Measurements from ENCODE around the gene RBSN. TPM values are rescaled to one million over a fixed set of nuclear protein-coding genes. Genes with fewer than 3 reads are reported as not detected.
A peak's percentile ranks its signal among the peaks of the same experiment; 100 is the strongest.

RBSN gene
- total and polyA plus RNA-seq, 7 experiments from 2014 or later = 20.5 to 54.4 (median 39.0) TPM

- ChIA-PET POLR2A (interaction anchor here (1.8 kb wide), 1 partner anchor 13 kb away, joined by 5 read pairs; the partner anchor contains the start of gene MRPS25), CTCF (no interaction called here)
- H3K27ac Mint-ChIP-seq = peak overlapping the region in 6 of 9 donors; percentile 44 to 80 (median 60)
- no peak overlapping the region for H3K27ac ChIP-seq (ENCODE audit: low read depth, low read length)
- no peaks in the 10 kb centered on the region for H3K27me3 ChIP-seq (ENCODE audit: control insufficient read depth in 2 of 2, insufficient read depth in 2 of 2, low read length in 2 of 2)
- peaks cover 7 to 66% (median 8%) of the 10 kb centered on the region in 3 experiments for H3K36me3 ChIP-seq (ENCODE audit: control insufficient read depth in 2 of 3, insufficient read depth in 3 of 3, low read length in 3 of 3)
- H3K4me1 Mint-ChIP-seq = peaks cover 18 to 45% (median 32%) of the 10 kb centered on the region in 7 donors
- H3K36me3 Mint-ChIP-seq = peaks cover 9 to 37% (median 18%) of the 10 kb centered on the region in 5 donors
- DNase-seq (no peak), ATAC-seq (no peak)
- no peak overlapping the region for H3K4me3 Mint-ChIP-seq
- H3K9me3 ChIP-seq (ENCODE audit: control insufficient read depth in 2 of 3, low read length in 3 of 3) = no peaks in the 10 kb centered on the region
- no peaks in the 10 kb centered on the region for H3K27me3 Mint-ChIP-seq
- H3K9me3 Mint-ChIP-seq = peaks cover 0 to 7% (median 0%) of the 10 kb centered on the region in 11 donors
- peaks cover 0 to 12% of the 10 kb centered on the region in 2 donors for H3K4me1 ChIP-seq (ENCODE audit: control insufficient read depth in 2 of 2, insufficient read depth in 2 of 2, low read length in 2 of 2)
- intact Hi-C loops (cut with micrococcal nuclease) = loop anchor here in 1 of 2 donors (5.0 kb wide), 1 partner anchor 125 kb away; no protein-coding TSS in a partner anchor
- no peak overlapping the region for H3K4me3 ChIP-seq (ENCODE audit: low read length)
Observed at GRCh38 chr3:15052335-15053242, 46.4 kb downstream of the RBSN start.

GRCh38 chr3:15051531-15051930 is 47.4 kb downstream of the RBSN start:
- Histone ChIP-seq H3K4me1 (ENCODE audit: control insufficient read depth in 2 of 2, insufficient read depth in 2 of 2, low read length in 2 of 2) (peaks cover 0 to 12% of the 10 kb centered on the region in 2 donors), H3K27ac (ENCODE audit: low read depth, low read length) (no peak overlapping the region), H3K36me3 (ENCODE audit: control insufficient read depth in 2 of 3, insufficient read depth in 3 of 3, low read length in 3 of 3) (peaks cover 7 to 67% (median 11%) of the 10 kb centered on the region in 3 experiments), H3K9me3 (ENCODE audit: control insufficient read depth in 2 of 3, low read length in 3 of 3) (no peaks in the 10 kb centered on the region), H3K4me3 (ENCODE audit: low read length) (no peak overlapping the region), H3K27me3 (ENCODE audit: control insufficient read depth in 2 of 2, insufficient read depth in 2 of 2, low read length in 2 of 2) (no peaks in the 10 kb centered on the region)
- intact Hi-C loops (cut with micrococcal nuclease) = loop anchor here (1.0 to 5.0 kb wide), 4 partner anchors 13 to 124 kb away; partner anchors contain the start of genes MRPS25 (in 2 of the 2) and RBSN (in 1 of the 2)
- DNase-seq (peak in 6 of 9 donors; percentile 13 to 40 (median 27)), ATAC-seq (peak; percentile 81)
- H3K27me3 Mint-ChIP-seq = no peaks in the 10 kb centered on the region
- peak overlapping the region in 6 of 9 donors; percentile 32 to 87 (median 68) for H3K27ac Mint-ChIP-seq
- H3K9me3 Mint-ChIP-seq = peaks cover 0 to 7% (median 0%) of the 10 kb centered on the region in 11 donors
- peaks cover 4 to 38% (median 13%) of the 10 kb centered on the region in 5 donors for H3K36me3 Mint-ChIP-seq
- CTCF ChIA-PET = interaction anchor here (0.6 to 1.7 kb wide), 4 partner anchors 13 to 57 kb away, joined by 3 to 14 read pairs (median 4); partner anchors contain the start of gene MRPS25
- H3K4me3 Mint-ChIP-seq = no peak overlapping the region
- H3K4me1 Mint-ChIP-seq = peaks cover 15 to 40% (median 25%) of the 10 kb centered on the region in 7 donors
- POLR2A ChIA-PET = interaction anchor here (1.8 kb wide), 1 partner anchor 14 kb away, joined by 5 read pairs; the partner anchor contains the start of gene MRPS25

GRCh38 chr3:15050405-15051092 is 48.4 kb downstream of the RBSN start:
- peak overlapping the region; percentile 13 for H3K27ac ChIP-seq (ENCODE audit: low read depth, low read length)
- H3K27me3 Mint-ChIP-seq = no peaks in the 10 kb centered on the region
- ChIA-PET CTCF (interaction anchor here (0.5 to 1.7 kb wide), 4 partner anchors 14 to 1581 kb away, joined by 3 to 14 read pairs (median 4); partner anchors contain the start of gene MRPS25), POLR2A (no interaction called here)
- peak; percentile 24 for ATAC-seq
- no peak overlapping the region for H3K4me3 ChIP-seq (ENCODE audit: low read length)
- no peaks in the 10 kb centered on the region for H3K27me3 ChIP-seq (ENCODE audit: control insufficient read depth in 2 of 2, insufficient read depth in 2 of 2, low read length in 2 of 2)
- peaks cover 16 to 39% (median 25%) of the 10 kb centered on the region in 7 donors for H3K4me1 Mint-ChIP-seq
- H3K9me3 Mint-ChIP-seq = peaks cover 0 to 7% (median 0%) of the 10 kb centered on the region in 11 donors
- no peak for DNase-seq
- H3K9me3 ChIP-seq (ENCODE audit: control insufficient read depth in 2 of 3, low read length in 3 of 3) = no peaks in the 10 kb centered on the region
- H3K27ac Mint-ChIP-seq = peak overlapping the region in 6 of 9 donors; percentile 31 to 69 (median 52)
- peaks cover 0 to 10% of the 10 kb centered on the region in 2 donors for H3K4me1 ChIP-seq (ENCODE audit: control insufficient read depth in 2 of 2, insufficient read depth in 2 of 2, low read length in 2 of 2)
- no peak overlapping the region for H3K4me3 Mint-ChIP-seq
- H3K36me3 Mint-ChIP-seq = peaks cover 4 to 39% (median 12%) of the 10 kb centered on the region in 5 donors
- intact Hi-C loops (cut with micrococcal nuclease) = loop anchor here (1.0 to 5.0 kb wide), 4 partner anchors 14 to 123 kb away; partner anchors contain the start of genes MRPS25 (in 2 of the 2) and RBSN (in 1 of the 2)
- peaks cover 10 to 72% (median 11%) of the 10 kb centered on the region in 3 experiments for H3K36me3 ChIP-seq (ENCODE audit: control insufficient read depth in 2 of 3, insufficient read depth in 3 of 3, low read length in 3 of 3)

GRCh38 chr3:15049584-15049983 is 49.4 kb downstream of the RBSN start:
- intact Hi-C loops (cut with micrococcal nuclease) = loop anchor here in 1 of 2 donors (5.0 kb wide), 1 partner anchor 122 kb away; no protein-coding TSS in a partner anchor

GRCh38 chr3:15045667-15046066 is 53.3 kb downstream of the RBSN start:
- Mint-ChIP-seq H3K4me1 (peaks cover 12 to 34% (median 25%) of the 10 kb centered on the region in 7 donors), H3K36me3 (peaks cover 4 to 52% (median 18%) of the 10 kb centered on the region in 5 donors), H3K27ac (peak overlapping the region in 8 of 9 donors; percentile 1 to 78 (median 38)), H3K27me3 (no peaks in the 10 kb centered on the region), H3K4me3 (no peak overlapping the region), H3K9me3 (peaks cover 0 to 2% (median 0%) of the 10 kb centered on the region in 11 donors)
- no peaks in the 10 kb centered on the region for H3K9me3 ChIP-seq (ENCODE audit: control insufficient read depth in 2 of 3, low read length in 3 of 3)
- ChIA-PET CTCF (no interaction called here), POLR2A (no interaction called here)
- H3K4me3 ChIP-seq (ENCODE audit: low read length) = no peak overlapping the region
- no peak for DNase-seq
- H3K27ac ChIP-seq (ENCODE audit: low read depth, low read length) = no peak overlapping the region
- H3K27me3 ChIP-seq (ENCODE audit: control insufficient read depth in 2 of 2, insufficient read depth in 2 of 2, low read length in 2 of 2) = no peaks in the 10 kb centered on the region
- H3K4me1 ChIP-seq (ENCODE audit: control insufficient read depth in 2 of 2, insufficient read depth in 2 of 2, low read length in 2 of 2) = peaks cover 0 to 6% of the 10 kb centered on the region in 2 donors
- ATAC-seq = no peak
- intact Hi-C loops (cut with micrococcal nuclease) = loop anchor here in 1 of 2 donors (5.0 kb wide), 1 partner anchor 118 kb away; no protein-coding TSS in a partner anchor
- H3K36me3 ChIP-seq (ENCODE audit: control insufficient read depth in 2 of 3, insufficient read depth in 3 of 3, low read length in 3 of 3) = peaks cover 11 to 89% (median 25%) of the 10 kb centered on the region in 3 experiments

More at GRCh38 chr3:15049584-15049983, 49.4 kb downstream of the RBSN start:
- Histone ChIP-seq H3K36me3 (ENCODE audit: control insufficient read depth in 2 of 3, insufficient read depth in 3 of 3, low read length in 3 of 3) (peaks cover 11 to 78% (median 11%) of the 10 kb centered on the region in 3 experiments), H3K4me1 (ENCODE audit: control insufficient read depth in 2 of 2, insufficient read depth in 2 of 2, low read length in 2 of 2) (peaks cover under 1% of the 10 kb centered on the region in 2 donors), H3K9me3 (ENCODE audit: control insufficient read depth in 2 of 3, low read length in 3 of 3) (no peaks in the 10 kb centered on the region), H3K27ac (ENCODE audit: low read depth, low read length) (no peak overlapping the region), H3K27me3 (ENCODE audit: control insufficient read depth in 2 of 2, insufficient read depth in 2 of 2, low read length in 2 of 2) (no peaks in the 10 kb centered on the region), H3K4me3 (ENCODE audit: low read length) (no peak overlapping the region)
- H3K4me1 Mint-ChIP-seq = peaks cover 11 to 34% (median 20%) of the 10 kb centered on the region in 7 donors
- DNase-seq (no peak), ATAC-seq (no peak)
- CTCF ChIA-PET = no interaction called here
- no peak overlapping the region for H3K4me3 Mint-ChIP-seq
- H3K27ac Mint-ChIP-seq = peak overlapping the region in 4 of 9 donors; percentile 38 to 76 (median 57)
- peaks cover 0 to 33% (median 7%) of the 10 kb centered on the region in 5 donors for H3K36me3 Mint-ChIP-seq
- peaks cover 0 to 4% (median 0%) of the 10 kb centered on the region in 11 donors for H3K9me3 Mint-ChIP-seq
- POLR2A ChIA-PET = interaction anchor here (2.6 kb wide), 1 partner anchor 15 kb away, joined by 9 read pairs; the partner anchor contains the start of gene MRPS25
- no peaks in the 10 kb centered on the region for H3K27me3 Mint-ChIP-seq

All from naive thymus-derived CD4-positive, alpha-beta T cell (primary cell).